Measurements from ENCODE around the gene CPB2.

DNA sequence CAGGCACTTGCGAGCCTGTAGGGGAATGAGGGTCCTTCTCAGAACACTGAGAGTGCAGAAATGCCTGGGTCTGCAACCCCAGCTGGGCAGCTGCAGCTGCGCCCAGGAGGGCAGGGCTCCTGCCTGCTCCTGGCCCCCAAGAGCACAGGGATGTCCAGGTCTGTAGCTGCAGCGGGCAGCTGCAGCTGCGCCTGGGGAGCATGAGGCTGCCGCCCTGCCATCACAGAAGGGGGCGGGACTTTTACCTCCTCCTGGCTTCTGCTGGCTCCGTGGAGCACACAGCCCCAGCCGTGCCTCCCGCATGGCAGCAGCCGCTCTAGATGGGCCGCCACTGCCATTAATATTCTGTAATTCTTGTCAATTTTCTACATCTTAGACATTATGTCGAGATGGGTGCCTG lies 17.8 kb downstream of the CPB2 start:
- TF ChIP-seq, protein P1, sequence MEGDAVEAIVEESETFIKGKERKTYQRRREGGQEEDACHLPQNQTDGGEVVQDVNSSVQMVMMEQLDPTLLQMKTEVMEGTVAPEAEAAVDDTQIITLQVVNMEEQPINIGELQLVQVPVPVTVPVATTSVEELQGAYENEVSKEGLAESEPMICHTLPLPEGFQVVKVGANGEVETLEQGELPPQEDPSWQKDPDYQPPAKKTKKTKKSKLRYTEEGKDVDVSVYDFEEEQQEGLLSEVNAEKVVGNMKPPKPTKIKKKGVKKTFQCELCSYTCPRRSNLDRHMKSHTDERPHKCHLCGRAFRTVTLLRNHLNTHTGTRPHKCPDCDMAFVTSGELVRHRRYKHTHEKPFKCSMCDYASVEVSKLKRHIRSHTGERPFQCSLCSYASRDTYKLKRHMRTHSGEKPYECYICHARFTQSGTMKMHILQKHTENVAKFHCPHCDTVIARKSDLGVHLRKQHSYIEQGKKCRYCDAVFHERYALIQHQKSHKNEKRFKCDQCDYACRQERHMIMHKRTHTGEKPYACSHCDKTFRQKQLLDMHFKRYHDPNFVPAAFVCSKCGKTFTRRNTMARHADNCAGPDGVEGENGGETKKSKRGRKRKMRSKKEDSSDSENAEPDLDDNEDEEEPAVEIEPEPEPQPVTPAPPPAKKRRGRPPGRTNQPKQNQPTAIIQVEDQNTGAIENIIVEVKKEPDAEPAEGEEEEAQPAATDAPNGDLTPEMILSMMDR (IDR thresholded peaks at IDR 0.05): no peak
- TF ChIP-seq POLR2A (IDR thresholded peaks at IDR 0.05): no peak
- TF ChIP-seq POLR2AphosphoS5 (IDR thresholded peaks at IDR 0.05; ENCODE audit: insufficient read depth in 1 of 2, low read depth in 1 of 2): no peak

Measured in vagina (tissue), 2 donors.